ENCODE measurements around the gene RASSF8.

- TF ChIP-seq, protein P1, sequence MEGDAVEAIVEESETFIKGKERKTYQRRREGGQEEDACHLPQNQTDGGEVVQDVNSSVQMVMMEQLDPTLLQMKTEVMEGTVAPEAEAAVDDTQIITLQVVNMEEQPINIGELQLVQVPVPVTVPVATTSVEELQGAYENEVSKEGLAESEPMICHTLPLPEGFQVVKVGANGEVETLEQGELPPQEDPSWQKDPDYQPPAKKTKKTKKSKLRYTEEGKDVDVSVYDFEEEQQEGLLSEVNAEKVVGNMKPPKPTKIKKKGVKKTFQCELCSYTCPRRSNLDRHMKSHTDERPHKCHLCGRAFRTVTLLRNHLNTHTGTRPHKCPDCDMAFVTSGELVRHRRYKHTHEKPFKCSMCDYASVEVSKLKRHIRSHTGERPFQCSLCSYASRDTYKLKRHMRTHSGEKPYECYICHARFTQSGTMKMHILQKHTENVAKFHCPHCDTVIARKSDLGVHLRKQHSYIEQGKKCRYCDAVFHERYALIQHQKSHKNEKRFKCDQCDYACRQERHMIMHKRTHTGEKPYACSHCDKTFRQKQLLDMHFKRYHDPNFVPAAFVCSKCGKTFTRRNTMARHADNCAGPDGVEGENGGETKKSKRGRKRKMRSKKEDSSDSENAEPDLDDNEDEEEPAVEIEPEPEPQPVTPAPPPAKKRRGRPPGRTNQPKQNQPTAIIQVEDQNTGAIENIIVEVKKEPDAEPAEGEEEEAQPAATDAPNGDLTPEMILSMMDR (optimal IDR thresholded peaks at IDR 0.05 in 1 of 3, IDR thresholded peaks at IDR 0.05 in 1 of 3, conservative IDR thresholded peaks at IDR 0.05 in 1 of 3; ENCODE audit: extremely low read depth in 1 of 3, insufficient read depth in 2 of 3, low read length in 3 of 3), result no peak
- TF ChIP-seq EZH2 (IDR thresholded peaks at IDR 0.05; ENCODE audit: low read length), result no peak
Observed at GRCh38 chr12:25929142-25929541, 29.3 kb upstream of the RASSF8 start.

Data from keratinocyte (primary cell).